ENCODE results near the gene DNAJC11.
"Not testable (repeated sequence)": the region's sequence is repeated elsewhere in the genome, so short reads cannot be mapped to it uniquely, and the experiment has no call there.

Gene DNAJC11

GRCh38 chr1:6637770-6638169, 63.8 kb downstream of the DNAJC11 start:
- ATAC-seq: no peak
- TF ChIP-seq CSRNP3 (CRISPR knock-in tag; IDR thresholded peaks at IDR 0.05): no peak
- no peak for TF ChIP-seq TCF4 (CRISPR knock-in tag; IDR thresholded peaks at IDR 0.05; ENCODE audit: borderline replicate concordance)
- TF ChIP-seq POU6F1 (CRISPR knock-in tag; IDR thresholded peaks at IDR 0.05; ENCODE audit: borderline replicate concordance, low read depth): no peak
- no peak for TF ChIP-seq ZFP3 (CRISPR knock-in tag; IDR thresholded peaks at IDR 0.05)
- TF ChIP-seq OSR1 (CRISPR knock-in tag; IDR thresholded peaks at IDR 0.05): no peak
- no peak for TF ChIP-seq SNAI2 (CRISPR knock-in tag; IDR thresholded peaks at IDR 0.05)
- TF ChIP-seq ESRRG (CRISPR knock-in tag; IDR thresholded peaks at IDR 0.05): no peak
- no peak for TF ChIP-seq CREB5 (CRISPR knock-in tag; IDR thresholded peaks at IDR 0.05; ENCODE audit: low read depth)
- TF ChIP-seq CSDC2 (CRISPR knock-in tag; IDR thresholded peaks at IDR 0.05): no peak
- TF ChIP-seq ZNF565 (CRISPR knock-in tag; conservative IDR thresholded peaks at IDR 0.05; ENCODE audit: low read depth): no peak
- TF ChIP-seq ZC3H10 (CRISPR knock-in tag; IDR thresholded peaks at IDR 0.05): no peak
- no peak for TF ChIP-seq TOX (CRISPR knock-in tag; IDR thresholded peaks at IDR 0.05; ENCODE audit: borderline replicate concordance)
- TF ChIP-seq PATZ1 (CRISPR knock-in tag; IDR thresholded peaks at IDR 0.05; ENCODE audit: borderline replicate concordance): no peak
- no peak for TF ChIP-seq ARNTL (CRISPR knock-in tag; IDR thresholded peaks at IDR 0.05; ENCODE audit: borderline replicate concordance, low read depth)
- TF ChIP-seq BACH2 (CRISPR knock-in tag; IDR thresholded peaks at IDR 0.05; ENCODE audit: borderline replicate concordance): no peak
- no peak for TF ChIP-seq ISL1 (CRISPR knock-in tag; IDR thresholded peaks at IDR 0.05)
- TF ChIP-seq ZFP30 (CRISPR knock-in tag; IDR thresholded peaks at IDR 0.05): no peak
- TF ChIP-seq ZNF70 (CRISPR knock-in tag; IDR thresholded peaks at IDR 0.05): no peak

GRCh38 chr1:6636778-6637177, 64.8 kb downstream of the DNAJC11 start:
- not testable (repeated sequence) for ATAC-seq

GRCh38 chr1:6635910-6636760, 65.5 kb downstream of the DNAJC11 start:
- TF ChIP-seq TCF4 (CRISPR knock-in tag; IDR thresholded peaks at IDR 0.05; ENCODE audit: borderline replicate concordance): no peak
- TF ChIP-seq RARB (CRISPR knock-in tag; IDR thresholded peaks at IDR 0.05): no peak
- no peak for ATAC-seq

- ATAC-seq: no peak
- no peak for TF ChIP-seq TCF4 (CRISPR knock-in tag; IDR thresholded peaks at IDR 0.05; ENCODE audit: borderline replicate concordance)
- no peak for TF ChIP-seq ISL1 (CRISPR knock-in tag; IDR thresholded peaks at IDR 0.05)
- no peak for TF ChIP-seq CSDC2 (CRISPR knock-in tag; IDR thresholded peaks at IDR 0.05)
- no peak for TF ChIP-seq OSR1 (CRISPR knock-in tag; IDR thresholded peaks at IDR 0.05)
- no peak for TF ChIP-seq ZNF70 (CRISPR knock-in tag; IDR thresholded peaks at IDR 0.05)
- TF ChIP-seq PATZ1 (CRISPR knock-in tag; IDR thresholded peaks at IDR 0.05; ENCODE audit: borderline replicate concordance): no peak
- no peak for TF ChIP-seq ARNTL (CRISPR knock-in tag; IDR thresholded peaks at IDR 0.05; ENCODE audit: borderline replicate concordance, low read depth)
- TF ChIP-seq TSHZ2 (CRISPR knock-in tag; IDR thresholded peaks at IDR 0.05): no peak
- TF ChIP-seq ESRRG (CRISPR knock-in tag; IDR thresholded peaks at IDR 0.05): no peak
- no peak for TF ChIP-seq CREB5 (CRISPR knock-in tag; IDR thresholded peaks at IDR 0.05; ENCODE audit: low read depth)
- TF ChIP-seq BACH2 (CRISPR knock-in tag; IDR thresholded peaks at IDR 0.05; ENCODE audit: borderline replicate concordance): no peak
- no peak for TF ChIP-seq SNAI2 (CRISPR knock-in tag; IDR thresholded peaks at IDR 0.05)
These were observed 66.3 kb downstream of the DNAJC11 start for GRCh38 chr1:6635161-6635909.
